ENCODE results near the gene MAD1L1.

MAD1L1 gene

GRCh38 chr7:1943326-1943725, 289.4 kb downstream of the MAD1L1 start:
- TF ChIP-seq CTCF (IDR thresholded peaks at IDR 0.05; ENCODE audit: low read depth, low read length, missing control alignments) = no peak
- H3K4me3 ChIP-seq (ENCODE audit: low read depth, low read length) = no peak overlapping the region
- in situ Hi-C loops (cut with HindIII; ENCODE audit: low sequenced_read_pairs) = no loop called here
- DNase-seq (ENCODE audit: low read depth) = no peak

- H3K4me3 ChIP-seq (ENCODE audit: low read depth, low read length) = no peak overlapping the region
- DNase-seq (ENCODE audit: low read depth) = no peak
- in situ Hi-C loops (cut with HindIII; ENCODE audit: low sequenced_read_pairs) = no loop called here
- no peak for TF ChIP-seq CTCF (IDR thresholded peaks at IDR 0.05; ENCODE audit: low read depth, low read length, missing control alignments)
Measured at GRCh38 chr7:1942941-1943289, 289.8 kb downstream of the MAD1L1 start.

- no peak for DNase-seq (ENCODE audit: low read depth)
- TF ChIP-seq CTCF (IDR thresholded peaks at IDR 0.05; ENCODE audit: low read depth, low read length, missing control alignments) = no peak
- in situ Hi-C loops (cut with HindIII; ENCODE audit: low sequenced_read_pairs) = no loop called here
- no peak overlapping the region for H3K4me3 ChIP-seq (ENCODE audit: low read depth, low read length)
Measured at GRCh38 chr7:1942243-1942940, 290.4 kb downstream of the MAD1L1 start.

- no peak for DNase-seq (ENCODE audit: low read depth)
- in situ Hi-C loops (cut with HindIII; ENCODE audit: low sequenced_read_pairs) = no loop called here
- H3K4me3 ChIP-seq (ENCODE audit: low read depth, low read length) = no peak overlapping the region
- no peak for TF ChIP-seq CTCF (IDR thresholded peaks at IDR 0.05; ENCODE audit: low read depth, low read length, missing control alignments)
Measured at GRCh38 chr7:1941464-1942242, 291.1 kb downstream of the MAD1L1 start.

GRCh38 chr7:1940863-1941262, 291.9 kb downstream of the MAD1L1 start:
- in situ Hi-C loops (cut with HindIII; ENCODE audit: low sequenced_read_pairs) = no loop called here
- H3K4me3 ChIP-seq (ENCODE audit: low read depth, low read length) = no peak overlapping the region
- no peak for DNase-seq (ENCODE audit: low read depth)
- TF ChIP-seq CTCF (IDR thresholded peaks at IDR 0.05; ENCODE audit: low read depth, low read length, missing control alignments) = no peak

GRCh38 chr7:1940402-1940786, 292.4 kb downstream of the MAD1L1 start:
- no peak overlapping the region for H3K4me3 ChIP-seq (ENCODE audit: low read depth, low read length)
- no peak for DNase-seq (ENCODE audit: low read depth)
- in situ Hi-C loops (cut with HindIII; ENCODE audit: low sequenced_read_pairs) = no loop called here
- no peak for TF ChIP-seq CTCF (IDR thresholded peaks at IDR 0.05; ENCODE audit: low read depth, low read length, missing control alignments)

All from astrocyte of the cerebellum (primary cell).